NK-92 treated with Interleukin-12 subunit alpha and Interleukin-12 subunit beta, amount 100 ng/mL, for 24 hours (cell line): Measurements from ENCODE around the gene EXOC4.
"Not testable (repeated sequence)": the region's sequence is repeated elsewhere in the genome, so short reads cannot be mapped to it uniquely, and the experiment has no call there.

Experiments
- DNase-seq: peaks from one replicate; lab custom pipeline; 2025; lab: John Stamatoyannopoulos, UW

EXOC4 gene

DNA sequence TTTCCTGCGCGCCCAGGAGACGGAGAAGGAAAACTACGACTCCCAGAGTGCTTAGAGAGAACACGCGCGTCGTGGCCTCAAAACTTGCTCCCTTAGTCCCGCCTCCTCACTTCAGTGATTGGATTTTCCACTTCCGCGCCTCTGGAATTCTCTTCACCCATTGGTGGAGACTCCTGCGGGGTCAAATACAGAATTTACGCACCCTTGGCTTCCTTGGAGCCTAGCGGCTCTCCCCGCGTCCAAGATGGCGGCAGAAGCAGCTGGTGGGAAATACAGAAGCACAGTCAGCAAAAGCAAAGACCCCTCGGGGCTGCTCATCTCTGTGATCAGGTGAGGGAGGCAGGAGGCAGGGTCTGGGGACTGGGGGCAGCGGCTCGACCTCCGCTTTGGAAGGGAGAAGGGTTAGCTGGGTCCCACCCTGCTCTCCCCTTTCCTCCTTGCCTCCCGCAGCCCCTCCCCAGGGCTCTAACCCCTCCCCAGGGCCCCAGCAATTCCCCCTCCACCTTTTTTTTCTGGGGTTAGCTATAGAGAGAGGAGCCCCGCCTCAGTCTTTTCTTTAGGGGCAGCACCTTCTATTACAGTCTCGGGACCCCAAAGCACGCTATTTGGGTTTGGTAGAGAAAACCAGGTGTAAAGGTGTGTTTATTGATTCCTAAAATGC, at the start of gene EXOC4:
Gene EXOC4 (plus strand): TSS at position 221 of the 661 bp plus-strand sequence.
- peak; percentile 92 for DNase-seq

DNA sequence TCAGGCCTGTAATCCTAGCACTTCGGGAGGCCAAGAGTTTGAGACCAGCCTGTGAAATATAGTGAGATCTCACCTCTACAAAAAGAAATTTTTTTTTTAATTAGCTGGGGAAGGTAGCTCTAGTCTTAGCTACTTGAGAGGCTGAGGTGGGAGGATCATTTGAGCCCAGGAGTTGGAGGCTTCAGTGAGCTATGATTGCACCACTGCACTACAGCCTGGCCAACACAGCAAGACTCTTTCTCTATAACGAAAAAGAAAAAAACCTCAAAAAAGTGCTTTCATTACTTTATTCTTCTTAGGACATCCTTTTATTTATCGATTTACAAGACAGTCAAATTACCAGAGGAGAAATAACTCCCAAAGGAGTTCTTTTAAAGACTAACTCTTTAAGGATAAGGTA, 49.4 kb upstream of the EXOC4 start:
- no peak for DNase-seq

DNA sequence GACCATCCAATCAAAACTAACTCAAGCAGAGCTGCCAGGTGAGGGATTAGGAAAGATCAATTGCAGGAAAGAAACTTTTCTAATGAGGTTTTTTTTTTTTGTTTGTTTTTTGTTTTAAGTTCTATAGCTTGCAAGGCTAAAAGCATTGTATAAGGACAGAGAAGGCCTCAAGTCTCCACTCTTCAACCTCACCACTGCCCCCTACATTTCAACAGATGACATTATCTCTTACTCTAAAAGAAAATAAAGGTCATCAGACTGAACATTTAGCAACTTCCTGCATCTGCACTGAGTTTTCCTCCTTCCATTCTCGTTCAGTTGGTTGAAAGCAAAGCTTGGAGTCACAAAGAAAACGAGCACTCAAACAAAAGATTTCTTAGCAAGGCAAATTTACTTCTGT, 45.2 kb upstream of the EXOC4 start:
- no peak for DNase-seq

GRCh38 chr7:133210817-133211216, 42.1 kb upstream of the EXOC4 start:
- DNase-seq = not testable (repeated sequence)

DNA sequence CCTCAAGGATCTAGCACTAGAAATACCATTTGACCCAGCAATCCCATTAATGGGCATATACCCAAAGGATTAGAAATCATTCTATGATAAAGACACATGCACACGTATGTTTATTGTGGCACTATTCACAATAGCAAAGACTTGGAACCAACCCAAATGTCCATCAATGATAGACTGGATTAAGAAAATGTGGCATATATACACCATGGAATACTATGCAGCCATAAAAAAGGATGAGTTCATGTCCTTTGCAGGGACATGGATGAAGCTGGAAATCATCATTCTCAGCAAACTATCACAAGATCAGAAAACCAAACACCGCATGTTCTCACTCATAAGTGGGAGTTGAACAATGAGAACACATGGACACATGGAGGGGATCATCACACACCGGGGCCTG, 39.1 kb upstream of the EXOC4 start:
- not testable (repeated sequence) for DNase-seq

DNA sequence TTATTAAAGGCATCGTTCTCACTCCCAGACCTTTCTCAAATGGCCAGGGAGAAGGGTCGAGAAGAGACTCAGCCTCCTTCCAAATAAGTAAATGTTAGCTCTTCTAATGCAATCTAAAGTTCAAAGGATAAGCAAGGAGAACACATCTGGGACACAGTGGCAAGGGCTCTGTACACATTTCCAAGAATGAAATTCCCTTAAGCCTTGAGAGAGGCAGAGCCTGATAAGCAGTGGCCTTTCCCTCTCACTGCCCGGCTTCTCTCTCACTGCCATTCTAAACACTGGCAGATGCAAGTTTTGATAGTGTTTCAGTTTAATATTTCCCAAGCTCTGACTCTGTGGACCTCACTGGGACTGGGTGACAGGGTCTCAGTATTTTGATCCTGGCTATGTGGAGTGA, 35.1 kb upstream of the EXOC4 start:
- DNase-seq = no peak

- DNase-seq = no peak
These were observed 22.2 kb upstream of the EXOC4 start for GRCh38 chr7:133230591-133231194.

DNA sequence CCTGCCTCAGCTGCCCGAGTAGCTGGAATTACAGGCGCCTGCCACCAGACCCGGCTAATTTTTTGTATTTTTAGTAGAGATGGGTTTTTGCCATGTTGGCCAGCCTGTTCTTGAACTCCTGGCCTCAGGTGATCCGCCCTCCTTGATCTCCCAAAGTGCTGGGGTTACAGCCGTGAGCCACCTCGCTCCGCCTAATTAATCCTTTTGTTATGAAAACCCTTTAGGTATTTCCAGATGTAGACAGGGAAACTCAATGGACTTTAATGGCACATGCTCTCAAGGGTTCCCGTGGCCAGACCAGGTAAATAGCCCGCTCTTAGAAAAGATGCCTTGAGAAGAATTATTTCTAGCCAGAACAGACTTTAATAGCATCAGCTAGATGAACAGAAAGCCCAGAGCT, 19.7 kb upstream of the EXOC4 start:
- DNase-seq = no peak

DNA sequence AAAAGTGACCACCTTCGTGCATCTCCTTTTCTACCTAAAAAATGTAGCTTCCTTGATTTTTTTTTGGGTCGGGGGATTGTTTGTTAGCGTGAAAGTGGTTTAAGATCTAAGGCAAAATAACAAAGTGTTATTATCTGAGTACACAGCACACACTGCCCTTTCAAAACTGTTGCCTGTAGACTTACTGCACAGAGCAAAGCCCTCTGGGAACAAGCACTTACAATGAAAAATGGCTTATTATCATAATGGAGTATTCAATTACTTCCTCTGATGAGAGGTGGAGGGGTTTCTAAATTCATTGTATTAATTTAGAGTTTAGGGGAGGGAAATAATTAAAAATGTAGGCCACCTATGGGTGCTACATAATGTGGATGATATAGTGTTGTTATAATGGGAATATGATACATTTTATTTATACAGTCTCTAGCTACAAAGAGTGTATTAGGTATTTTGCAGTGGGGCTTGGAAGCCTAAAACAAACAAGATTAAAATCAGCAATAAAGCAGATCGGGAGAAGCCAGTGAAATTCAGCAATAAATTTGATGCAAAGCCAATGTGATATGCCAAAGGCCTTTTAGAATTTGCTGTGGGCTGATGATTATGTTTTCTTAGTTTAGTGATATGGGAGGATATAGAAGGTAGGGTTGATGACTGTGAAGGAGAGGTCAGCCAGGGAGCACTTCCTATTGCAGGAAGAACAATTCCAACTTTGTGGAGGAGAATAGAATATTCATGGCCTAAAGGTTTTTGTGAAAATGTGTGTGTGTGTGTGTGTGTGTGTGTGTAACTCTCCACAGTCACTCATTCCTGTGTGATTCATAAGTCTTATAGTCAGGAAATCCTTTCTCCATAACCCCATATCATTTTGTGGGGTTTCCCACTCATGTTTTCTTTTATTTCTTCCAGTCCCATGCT, 17.7 kb upstream of the EXOC4 start:
- no peak for DNase-seq

DNA sequence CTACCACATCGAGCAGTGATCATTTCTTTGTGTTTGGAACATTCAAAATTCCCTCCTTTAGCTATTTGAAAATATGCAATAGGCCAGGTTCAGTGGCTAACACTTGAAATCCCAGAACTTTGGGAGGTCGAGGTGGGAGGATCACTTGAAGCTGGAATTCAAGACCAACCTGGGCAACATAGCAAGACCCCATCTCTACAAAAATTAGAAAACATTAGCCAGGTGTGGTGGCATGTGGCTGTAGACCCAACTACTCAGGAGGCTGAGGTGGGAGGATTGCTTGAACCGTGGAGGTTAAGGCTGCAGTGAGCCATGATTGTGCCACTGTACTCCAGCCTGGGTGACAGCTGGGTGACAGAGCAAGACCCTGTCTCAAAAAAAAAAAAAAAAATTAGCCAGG, 15.3 kb upstream of the EXOC4 start:
- no peak for DNase-seq

GRCh38 chr7:133240302-133240701, 12.6 kb upstream of the EXOC4 start:
- no peak for DNase-seq

GRCh38 chr7:133246558-133246957, 6.3 kb upstream of the EXOC4 start:
- no peak for DNase-seq

GRCh38 chr7:133248901-133249300, 4.0 kb upstream of the EXOC4 start:
- no peak for DNase-seq

- no peak for DNase-seq
These were observed 396 bp upstream of the EXOC4 start for GRCh38 chr7:133252506-133252857.

DNA sequence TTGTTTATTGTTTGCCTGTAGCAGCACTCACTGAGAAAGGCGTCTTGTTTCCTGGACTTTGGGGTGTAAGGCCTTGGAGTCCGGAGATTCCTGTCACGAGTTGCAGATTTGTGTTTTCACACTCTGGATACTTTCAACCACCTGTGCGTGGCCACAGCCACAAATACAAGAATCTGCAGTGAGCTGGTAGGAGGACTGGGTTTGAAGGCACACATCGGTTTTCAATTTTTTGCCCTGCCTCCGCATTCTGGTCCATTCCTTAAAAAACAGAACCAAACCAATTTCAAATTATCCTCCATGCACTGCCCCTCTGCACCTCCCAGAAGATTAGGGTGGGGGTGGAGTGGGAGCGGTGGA, 619 bp downstream of the EXOC4 start:
- DNase-seq = peak; percentile 21

- no peak for DNase-seq
These were observed 2.6 kb downstream of the EXOC4 start for GRCh38 chr7:133255486-133255885.

GRCh38 chr7:133258174-133258573, 5.3 kb downstream of the EXOC4 start:
- no peak for DNase-seq

- no peak for DNase-seq
These were observed 12.9 kb downstream of the EXOC4 start for GRCh38 chr7:133265821-133266220.

GRCh38 chr7:133268355-133268754, 15.5 kb downstream of the EXOC4 start:
- DNase-seq = no peak

GRCh38 chr7:133272336-133272735, 19.5 kb downstream of the EXOC4 start:
- DNase-seq = no peak

- DNase-seq = no peak
These were observed 20.3 kb downstream of the EXOC4 start for GRCh38 chr7:133273227-133273626.

- no peak for DNase-seq
These were observed 21.4 kb downstream of the EXOC4 start for GRCh38 chr7:133274265-133274664.

- DNase-seq = no peak
These were observed 22.1 kb downstream of the EXOC4 start for GRCh38 chr7:133275008-133275407.
